Measurements from ENCODE around the gene MAPK14. TPM values are rescaled to one million over a fixed set of nuclear protein-coding genes. Genes with fewer than 3 reads are reported as not detected.

The MAPK14 gene
- polyA plus RNA-seq, 3 donors, result 54.4 to 57.7 (median 54.5) TPM

DNA sequence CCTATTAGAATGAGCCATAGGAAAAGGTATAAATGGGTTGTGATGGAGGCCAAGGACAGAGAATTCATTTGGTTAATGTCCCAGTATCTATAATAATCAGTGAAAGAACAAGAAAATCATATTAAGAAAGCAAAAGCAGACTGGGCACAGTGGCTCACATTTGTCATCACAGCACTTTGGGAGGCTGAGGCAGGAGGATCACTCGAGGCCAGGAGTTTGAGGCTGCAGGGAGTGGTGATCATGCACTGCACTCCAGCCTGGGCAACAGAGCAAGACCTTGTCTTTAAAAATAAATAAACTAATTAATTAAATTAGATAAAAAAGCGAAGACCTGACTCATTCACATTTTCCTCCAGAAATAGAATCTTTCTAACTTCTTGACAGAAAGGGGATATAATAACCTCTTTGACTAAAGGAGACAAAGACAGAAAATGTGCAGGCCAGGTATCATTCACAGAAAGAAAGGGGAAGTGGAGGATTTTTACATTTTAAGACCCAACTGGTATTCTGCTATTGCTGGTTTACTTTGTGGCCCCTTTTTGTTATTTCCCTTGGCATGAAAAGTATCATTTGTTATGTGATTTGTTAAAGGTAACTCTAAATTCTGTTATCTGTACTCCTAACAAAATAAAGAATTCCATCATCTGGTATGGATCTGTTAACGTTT lies 70.8 kb downstream of the MAPK14 start:
- no peak for DNase-seq (ENCODE audit: low read depth in 3 of 3, low spot score in 2 of 3)

DNA sequence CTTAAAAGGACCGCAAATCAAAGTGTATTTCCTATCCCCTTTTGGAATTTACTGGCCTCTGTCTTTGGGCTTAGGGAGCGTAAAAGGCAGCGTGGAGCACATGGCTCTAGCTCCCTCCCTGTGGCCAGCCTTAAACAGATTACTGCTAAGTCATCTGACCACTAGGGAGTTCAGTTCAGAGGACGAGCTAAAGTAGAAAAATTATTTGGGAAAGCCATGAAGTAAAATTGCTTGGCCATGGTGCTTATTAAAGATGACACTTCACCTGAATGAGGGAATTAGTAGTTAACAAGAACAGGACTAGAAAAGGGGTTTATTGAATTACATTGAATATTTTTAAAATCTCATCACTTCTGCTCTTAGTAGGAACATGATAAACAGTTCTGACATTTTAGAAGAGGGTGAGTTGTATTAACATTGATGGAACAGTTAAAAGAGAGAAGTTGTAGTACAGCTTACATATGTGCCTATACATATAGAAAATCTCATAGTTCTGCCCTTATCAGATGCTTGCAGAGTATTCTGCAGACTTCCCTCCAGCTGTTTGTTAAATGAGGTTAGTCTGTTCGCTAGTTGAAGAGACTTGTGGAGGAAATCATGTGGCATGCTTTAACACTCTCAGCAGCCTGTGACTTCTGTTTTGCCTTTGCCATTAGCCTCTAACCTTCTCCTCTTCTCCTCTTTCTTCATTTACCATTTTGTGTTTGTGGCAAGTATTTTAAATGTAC lies 71.5 kb downstream of the MAPK14 start:
- DNase-seq (ENCODE audit: low read depth in 3 of 3, low spot score in 2 of 3), result no peak

DNA sequence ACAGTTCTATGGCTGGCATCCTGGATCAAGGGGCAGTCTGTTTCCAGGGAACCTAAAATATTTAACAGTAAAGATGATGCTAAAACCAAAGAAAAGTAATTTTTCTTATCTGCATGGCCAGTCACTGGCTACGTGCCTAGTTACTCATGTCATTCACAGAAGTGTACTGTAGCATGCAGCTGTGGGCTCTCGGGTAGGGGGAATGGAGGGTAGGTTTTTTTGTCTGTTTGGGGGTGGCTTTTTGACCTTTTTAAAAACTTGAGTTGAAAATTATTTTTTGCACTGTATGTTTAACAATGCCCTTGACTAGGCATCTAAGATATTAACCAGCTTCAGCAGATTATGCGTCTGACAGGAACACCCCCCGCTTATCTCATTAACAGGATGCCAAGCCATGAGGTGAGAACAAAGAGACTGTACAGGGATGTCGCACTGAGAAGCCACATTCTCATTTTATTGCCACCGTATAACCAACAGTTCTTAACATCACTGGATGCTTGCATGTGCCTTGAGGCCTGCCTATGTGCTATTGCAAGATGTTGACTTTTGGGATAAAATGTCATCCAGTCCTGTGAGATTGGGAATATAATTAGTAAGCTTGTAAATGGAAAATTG lies 72.4 kb downstream of the MAPK14 start:
- no peak for DNase-seq (ENCODE audit: low read depth in 3 of 3, low spot score in 2 of 3)

DNA sequence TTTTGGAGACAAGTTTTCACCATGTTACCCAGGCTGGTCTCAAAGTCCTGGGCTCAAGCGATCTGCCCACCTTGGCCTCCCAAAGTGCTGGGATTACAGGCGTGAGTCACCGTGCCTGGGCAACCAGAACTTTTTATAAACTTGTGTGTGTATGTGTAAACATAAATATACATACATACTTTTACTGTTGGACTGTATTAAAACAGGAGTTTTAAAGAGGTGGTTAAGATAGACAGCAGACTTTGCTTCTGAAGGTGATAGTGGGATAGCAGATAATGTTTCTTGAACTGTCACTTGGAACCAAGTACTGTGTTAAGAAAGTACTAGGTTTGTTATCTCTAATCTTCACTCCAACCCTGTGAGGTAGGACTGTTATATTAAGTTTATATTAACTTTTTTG lies 74.1 kb downstream of the MAPK14 start:
- no peak for DNase-seq (ENCODE audit: low read depth in 3 of 3, low spot score in 2 of 3)

DNA sequence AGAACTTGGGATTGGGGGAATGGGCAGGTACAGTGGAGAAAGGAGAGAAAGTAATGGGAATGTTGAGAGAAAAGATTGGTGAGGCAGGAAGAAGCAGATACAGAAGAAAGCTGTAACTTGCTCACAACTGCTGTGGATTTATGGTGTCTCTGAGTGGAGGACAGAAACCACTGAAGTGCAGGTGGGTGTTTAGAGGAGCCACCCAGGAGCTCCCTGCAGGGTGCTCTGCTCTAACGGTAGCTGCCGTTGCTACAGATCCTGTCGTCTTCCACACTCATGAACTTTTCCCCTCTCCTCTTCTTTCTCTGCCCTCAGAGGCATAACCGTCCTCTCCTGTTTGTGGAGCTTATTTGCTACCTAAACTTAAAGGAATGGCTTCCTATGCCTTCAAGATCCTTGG lies 75.2 kb downstream of the MAPK14 start:
- no peak for DNase-seq (ENCODE audit: low read depth in 3 of 3, low spot score in 2 of 3)

DNA sequence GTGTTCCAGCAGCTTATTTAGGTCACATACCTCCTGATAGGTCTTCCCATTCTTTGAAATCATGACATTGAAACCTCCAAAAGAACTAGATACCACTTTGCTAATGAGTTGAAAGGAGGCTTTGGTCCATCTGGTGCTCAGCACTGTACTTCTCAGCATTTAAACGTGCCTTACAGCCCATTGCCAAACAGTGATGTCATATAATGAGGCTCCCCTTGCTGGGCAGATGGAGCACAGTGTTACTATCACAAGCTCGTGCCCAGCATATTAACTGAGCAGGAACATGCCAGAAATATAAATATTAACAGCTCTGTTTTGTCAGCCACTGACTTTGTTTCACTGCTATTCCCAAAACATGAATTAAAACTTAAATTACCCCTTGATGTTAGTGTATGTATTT lies 77.2 kb downstream of the MAPK14 start:
- no peak for DNase-seq (ENCODE audit: low read depth in 3 of 3, low spot score in 2 of 3)

DNA sequence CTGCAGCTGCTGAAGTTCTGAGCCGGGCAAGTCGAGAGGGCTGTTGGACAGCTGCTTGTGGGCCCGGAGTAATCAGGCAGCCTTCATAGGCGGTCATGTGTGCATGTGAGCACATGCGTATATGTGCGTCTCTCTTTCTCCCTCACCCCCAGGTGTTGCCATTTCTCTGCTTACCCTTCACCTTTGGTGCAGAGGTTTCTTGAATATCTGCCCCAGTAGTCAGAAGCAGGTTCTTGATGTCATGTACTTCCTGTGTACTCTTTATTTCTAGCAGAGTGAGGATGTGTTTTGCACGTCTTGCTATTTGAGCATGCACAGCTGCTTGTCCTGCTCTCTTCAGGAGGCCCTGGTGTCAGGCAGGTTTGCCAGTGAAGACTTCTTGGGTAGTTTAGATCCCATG lies 81.5 kb downstream of the MAPK14 start:
- DNase-seq (ENCODE audit: low read depth in 3 of 3, low spot score in 2 of 3), result no peak

DNA sequence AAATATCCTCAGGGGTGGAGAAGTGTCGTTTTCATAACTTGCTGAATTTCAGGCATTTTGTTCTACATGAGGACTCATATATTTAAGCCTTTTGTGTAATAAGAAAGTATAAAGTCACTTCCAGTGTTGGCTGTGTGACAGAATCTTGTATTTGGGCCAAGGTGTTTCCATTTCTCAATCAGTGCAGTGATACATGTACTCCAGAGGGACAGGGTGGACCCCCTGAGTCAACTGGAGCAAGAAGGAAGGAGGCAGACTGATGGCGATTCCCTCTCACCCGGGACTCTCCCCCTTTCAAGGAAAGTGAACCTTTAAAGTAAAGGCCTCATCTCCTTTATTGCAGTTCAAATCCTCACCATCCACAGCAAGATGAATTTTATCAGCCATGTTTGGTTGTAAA lies 82.4 kb downstream of the MAPK14 start:
- DNase-seq (ENCODE audit: low read depth in 3 of 3, low spot score in 2 of 3), result no peak

DNA sequence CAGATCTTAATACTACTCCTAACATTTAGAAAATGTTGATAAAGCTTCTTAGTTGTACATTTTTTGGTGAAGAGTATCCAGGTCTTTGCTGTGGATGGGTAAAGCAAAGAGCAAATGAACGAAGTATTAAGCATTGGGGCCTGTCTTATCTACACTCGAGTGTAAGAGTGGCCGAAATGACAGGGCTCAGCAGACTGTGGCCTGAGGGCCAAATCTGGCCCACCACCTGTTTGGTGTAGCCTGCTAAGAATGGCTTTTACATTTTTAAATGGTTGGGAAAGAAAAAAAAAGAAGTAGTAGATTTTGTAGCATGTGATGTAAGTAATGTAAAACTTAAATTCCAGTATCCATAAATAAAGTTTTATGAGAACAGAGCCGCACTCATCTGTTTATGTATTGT lies 83.3 kb downstream of the MAPK14 start:
- DNase-seq (ENCODE audit: low read depth in 3 of 3, low spot score in 2 of 3), result no peak

DNA sequence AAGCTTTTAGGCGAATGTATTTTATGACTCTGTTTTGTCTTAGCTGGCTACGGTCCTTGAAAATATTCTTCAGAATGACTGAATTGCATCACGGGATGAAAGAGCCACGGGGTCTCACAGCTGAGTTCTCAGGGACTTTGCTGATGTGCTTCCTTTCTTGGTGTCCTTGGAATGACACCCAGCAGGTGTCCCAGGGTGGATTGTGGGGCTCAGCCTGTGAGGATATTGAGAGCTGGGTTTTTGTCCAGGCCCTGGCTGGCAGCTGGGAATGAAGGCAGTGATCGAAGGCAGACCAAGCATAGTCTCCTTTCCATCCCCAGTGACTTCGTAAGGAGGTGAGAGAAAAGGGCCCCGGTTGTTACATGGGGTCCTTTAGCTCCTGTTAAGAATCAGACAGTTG lies 83.9 kb downstream of the MAPK14 start:
- DNase-seq (ENCODE audit: low read depth in 3 of 3, low spot score in 2 of 3), result no peak

DNA sequence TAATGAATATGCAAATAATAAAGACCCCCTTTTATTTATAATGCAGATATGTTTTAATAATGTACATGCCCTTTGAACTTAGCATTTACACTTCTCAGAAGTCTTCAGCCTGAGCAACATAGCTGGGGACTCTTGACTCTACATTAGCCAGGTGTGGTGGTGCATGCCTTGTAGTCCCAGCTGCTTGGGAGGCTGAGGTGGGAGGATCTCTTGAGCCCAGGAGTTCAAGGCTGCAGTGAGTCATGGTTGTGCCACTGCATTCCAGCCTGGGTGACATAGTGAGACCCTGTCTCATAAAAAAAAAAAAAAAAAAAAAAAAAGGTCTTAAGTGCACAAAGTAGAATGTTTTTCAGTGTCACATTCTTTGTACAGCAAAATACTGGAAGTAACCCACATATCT lies 85.4 kb downstream of the MAPK14 start:
- no peak for DNase-seq (ENCODE audit: low read depth in 3 of 3, low spot score in 2 of 3)

DNA sequence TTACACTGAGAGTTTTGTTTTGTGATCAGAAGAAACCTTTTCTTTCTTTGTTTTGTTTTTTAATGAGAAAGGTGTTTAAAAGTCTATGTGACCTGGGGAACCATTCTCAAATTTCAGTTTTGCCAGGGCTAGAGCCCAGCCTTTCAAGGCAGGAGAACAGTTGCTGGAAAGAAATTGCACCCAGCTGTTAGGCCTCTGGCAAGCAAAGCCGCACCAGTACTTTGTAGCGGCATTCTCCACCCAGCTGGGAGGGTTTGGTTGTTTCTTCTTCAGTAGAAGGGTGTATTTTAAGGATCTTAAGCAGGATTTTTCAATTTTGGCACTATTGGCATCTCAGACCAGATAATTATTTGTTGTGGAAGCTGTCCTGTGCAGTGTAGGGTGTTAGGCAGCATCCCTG lies 86.1 kb downstream of the MAPK14 start:
- no peak for DNase-seq (ENCODE audit: low read depth in 3 of 3, low spot score in 2 of 3)

DNA sequence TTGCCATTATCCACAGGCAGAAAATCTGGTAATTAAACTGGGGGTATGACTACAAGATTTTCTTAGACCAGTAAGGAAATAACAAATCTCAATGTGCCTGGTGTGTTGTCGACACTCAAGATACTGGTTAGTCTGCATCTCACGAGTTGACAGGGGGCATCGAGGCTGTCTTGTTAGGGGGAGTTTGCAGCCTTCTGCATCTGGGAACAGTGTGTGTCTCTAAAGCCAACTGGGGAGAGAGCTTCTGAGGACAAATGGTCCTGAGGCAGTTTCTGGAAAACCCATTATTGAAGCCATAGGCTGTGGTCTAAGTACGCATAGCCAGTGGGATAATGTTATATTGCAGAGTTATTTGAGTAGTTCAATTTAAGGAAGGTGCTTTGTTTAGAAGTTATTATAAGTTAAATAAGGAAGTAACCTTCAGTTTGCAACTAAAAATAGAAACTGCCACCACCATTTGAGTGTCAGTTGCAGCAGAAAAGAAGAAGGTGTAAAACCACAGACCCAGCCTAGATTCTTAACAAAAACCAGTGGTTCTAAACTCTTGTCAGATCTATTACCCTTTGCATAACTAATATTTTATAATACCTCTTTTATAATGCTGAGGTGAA lies 87.3 kb downstream of the MAPK14 start:
- DNase-seq (ENCODE audit: low read depth in 3 of 3, low spot score in 2 of 3), result no peak

DNA sequence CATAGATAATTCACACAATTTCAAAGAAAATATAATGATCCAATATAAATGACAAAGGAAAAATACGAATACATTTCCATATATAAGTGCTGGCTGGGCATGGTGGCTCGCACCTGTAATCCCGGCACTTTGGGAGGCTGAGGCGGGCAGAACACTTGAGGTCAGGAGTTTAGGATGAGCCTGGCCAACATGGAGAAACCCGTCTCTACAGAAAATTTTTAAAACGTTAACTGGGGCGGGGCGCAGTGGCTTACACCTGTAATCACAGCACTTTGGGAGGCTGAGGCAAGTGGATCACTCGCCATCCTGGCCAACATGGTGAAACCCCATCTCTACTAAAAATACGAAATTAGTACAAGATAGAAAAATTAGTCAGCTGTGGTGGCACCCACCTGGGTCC lies 87.8 kb downstream of the MAPK14 start:
- DNase-seq (ENCODE audit: low read depth in 3 of 3, low spot score in 2 of 3), result no peak

DNA sequence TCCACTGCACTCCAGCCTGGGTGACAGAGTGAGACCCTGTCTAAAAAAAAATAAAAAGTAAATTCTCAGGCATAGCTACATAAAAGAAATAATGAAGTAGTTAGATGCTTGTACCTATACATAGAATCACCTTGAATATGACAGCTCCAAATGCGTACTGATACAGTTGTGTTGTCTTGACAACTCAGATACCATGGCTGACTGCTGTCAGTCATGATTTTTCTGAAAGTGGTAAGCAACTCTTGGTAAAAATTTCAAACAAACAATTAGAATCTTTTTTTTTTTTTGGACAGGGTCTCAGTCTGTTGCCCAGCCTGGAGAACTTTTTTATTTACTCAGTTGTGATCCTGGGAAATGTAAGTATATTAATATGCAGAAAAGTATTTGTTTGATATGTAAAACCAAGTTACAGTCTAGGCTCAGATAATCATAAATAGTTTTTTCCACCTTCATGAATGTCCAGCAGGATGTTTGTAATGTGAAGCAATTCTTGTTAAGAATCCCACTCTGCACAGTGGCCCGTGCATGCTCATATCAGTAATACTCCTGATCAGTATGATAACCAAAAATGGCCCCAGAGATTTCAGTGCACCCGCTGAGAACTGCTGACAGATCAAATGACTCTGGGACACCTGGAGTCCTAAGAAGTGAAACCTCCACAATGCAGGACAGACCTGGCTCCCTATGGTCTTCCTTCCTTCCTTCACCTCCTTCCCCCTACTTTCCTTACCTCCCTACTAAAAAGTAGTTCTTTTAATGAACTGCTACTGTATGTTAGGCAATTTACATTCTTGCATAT lies 88.7 kb downstream of the MAPK14 start:
- no peak for DNase-seq (ENCODE audit: low read depth in 3 of 3, low spot score in 2 of 3)

DNA sequence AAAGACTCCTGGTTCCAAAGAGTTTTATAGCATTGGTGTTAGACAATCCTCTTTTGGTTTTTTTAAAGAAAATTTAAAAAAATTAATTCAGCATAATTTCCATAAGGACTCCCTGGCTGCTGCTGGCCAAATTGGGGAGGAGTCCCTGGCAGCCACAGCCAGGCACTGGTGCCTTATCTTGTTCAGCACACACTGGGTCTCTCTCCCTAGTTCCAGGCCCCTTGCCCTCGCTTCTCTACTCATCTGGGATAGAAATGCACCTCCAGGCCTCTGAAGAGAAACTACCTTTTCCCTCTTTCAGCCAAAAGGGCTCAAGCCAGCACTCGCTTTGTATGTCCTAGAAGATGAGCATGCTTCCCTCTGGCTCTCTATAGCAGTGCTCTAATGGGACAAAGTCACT lies 89.3 kb downstream of the MAPK14 start:
- no peak for DNase-seq (ENCODE audit: low read depth in 3 of 3, low spot score in 2 of 3)

DNA sequence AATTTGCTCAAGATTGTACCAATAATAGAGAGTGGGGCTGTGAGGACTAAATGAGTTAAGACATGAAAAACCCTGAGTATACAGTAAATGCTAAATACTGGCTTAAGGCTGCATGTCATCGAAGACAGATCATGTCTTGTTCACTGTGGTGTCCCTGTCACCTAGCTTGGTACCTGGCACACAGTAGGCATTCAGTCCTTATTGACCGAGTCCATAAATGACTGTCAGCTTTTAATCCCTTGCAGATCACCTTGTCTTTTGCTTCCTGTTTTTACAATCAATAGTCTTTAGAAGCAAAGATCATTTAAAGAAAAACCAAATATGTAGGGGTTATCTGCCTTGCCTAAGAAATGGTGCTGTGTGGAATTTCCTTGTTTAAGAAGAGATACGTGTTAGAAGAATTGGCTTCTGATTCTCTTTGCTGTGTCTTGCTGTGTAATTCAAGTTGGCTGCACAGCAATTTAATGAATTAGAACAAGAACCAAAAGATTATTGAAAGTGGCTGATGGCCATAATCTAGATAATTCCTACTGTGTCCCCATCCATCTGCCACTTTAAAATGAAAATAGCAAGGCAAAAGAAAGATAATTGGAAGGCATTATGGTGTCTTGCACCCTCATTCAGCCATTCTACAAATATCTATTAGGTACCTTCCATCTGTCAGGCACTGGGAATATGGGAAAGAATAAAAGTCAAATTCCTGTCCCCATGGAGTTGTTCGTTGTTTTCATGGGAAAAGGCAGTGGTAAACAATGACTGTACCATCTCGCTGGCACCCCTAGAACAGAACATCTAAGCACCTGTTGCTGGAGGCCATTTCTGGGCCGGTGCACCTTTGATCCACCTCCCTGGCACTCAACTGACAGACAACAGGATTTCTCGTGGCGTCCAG lies 90.3 kb downstream of the MAPK14 start:
- DNase-seq (ENCODE audit: low read depth in 3 of 3, low spot score in 2 of 3), result no peak

DNA sequence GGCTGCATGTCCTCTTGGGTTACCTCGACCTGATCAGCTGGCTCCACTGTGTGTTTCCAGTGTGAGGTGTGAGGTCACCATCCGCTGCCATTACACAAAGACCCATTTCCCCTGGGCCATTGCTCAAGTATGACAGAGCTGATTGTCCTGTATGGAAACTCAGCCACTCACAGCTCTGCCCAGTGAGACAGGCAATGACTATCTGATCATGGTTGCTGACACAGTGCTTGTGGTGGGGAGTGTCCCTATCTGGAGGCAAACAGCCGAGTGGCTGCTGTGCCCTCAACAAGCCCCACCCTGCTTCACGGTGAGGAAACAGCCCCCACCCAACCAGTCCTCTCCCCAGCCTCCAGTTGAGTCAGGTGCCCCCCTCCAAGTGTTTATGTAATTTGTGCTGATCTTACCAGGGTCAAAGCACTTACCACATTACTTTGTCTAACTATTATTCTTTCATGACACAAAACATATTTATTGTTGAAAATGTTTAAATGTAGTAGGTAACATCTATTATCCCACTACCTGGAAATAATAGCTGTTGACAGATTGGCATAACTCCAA lies 91.0 kb downstream of the MAPK14 start:
- DNase-seq (ENCODE audit: low read depth in 3 of 3, low spot score in 2 of 3), result no peak

DNA sequence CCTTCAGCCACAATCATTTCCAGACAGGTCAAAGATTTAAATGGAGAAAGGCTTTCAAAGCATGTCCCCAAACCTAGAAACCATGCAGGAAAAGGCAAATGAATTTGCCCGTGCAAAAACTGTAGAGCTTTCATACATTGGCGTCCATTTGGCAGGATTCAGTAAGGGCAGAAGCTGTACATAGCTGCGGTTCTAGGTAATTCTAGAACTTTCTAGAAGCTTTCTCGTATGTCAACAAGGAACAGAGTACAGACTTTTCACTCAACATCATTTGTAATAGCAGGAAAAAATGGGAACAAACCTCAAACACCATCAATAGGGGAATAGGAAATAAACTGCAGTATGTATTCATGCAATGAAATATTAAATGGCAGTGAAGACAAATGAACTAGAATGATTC lies 91.6 kb downstream of the MAPK14 start:
- DNase-seq (ENCODE audit: low read depth in 3 of 3, low spot score in 2 of 3), result no peak

DNA sequence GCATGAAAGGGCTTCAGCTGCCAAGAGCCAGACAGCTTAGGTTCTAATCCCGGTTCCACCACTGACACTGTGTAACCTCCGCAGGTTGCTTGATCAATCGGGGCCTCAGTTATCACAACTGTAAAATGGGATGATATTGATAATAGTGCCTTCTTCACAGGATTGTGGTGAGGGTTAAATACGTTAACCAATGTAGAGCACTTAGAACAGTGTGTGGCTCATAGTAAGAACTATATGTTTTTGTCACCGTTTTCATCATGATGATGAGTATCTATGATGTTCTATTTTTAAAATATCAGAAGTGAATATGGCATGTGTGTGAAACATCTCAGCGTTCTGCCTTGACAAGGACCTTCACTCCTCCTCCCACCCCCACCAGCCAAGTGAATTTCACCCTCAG lies 92.4 kb downstream of the MAPK14 start:
- no peak for DNase-seq (ENCODE audit: low read depth in 3 of 3, low spot score in 2 of 3)

Data from right renal cortex interstitium (tissue), 3 donors.